ENCODE measurements around the gene GPR18. TPM values are rescaled to one million over a fixed set of nuclear protein-coding genes. Genes with fewer than 3 reads are reported as not detected.
"Not testable (repeated sequence)": the region's sequence is repeated elsewhere in the genome, so short reads cannot be mapped to it uniquely, and the experiment has no call there.

GPR18 gene
- total RNA-seq, 1 experiment from 2014 or later, result not detected

DNA sequence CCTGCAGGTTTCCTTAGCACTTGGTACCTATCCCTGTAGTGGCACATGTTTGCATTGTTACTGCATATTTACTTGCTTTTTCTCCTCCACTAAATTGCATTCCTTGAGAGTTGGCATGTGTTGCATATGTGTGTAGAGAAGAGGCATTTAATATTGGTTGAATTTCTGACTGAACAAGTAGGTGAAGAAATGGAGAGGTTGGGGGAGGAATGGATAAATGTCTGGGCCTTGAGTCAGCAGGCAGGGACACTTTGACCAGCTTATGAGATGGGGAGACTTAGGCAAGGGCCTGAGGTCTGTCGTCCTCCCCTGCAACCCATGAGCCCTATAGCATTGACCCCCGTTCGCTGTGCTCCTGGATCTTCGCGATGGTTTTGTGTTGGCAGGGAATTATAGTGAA, 2.0 kb upstream of the GPR18 start:
- Histone ChIP-seq H3K4me3 (no peak overlapping the region), H3K9me3 (no peaks in the 10 kb centered on the region), H3K36me3 (no peaks in the 10 kb centered on the region; the same call in 1 of the 2 replicates), H3K27me3 (no peaks in the 10 kb centered on the region)
- no peak for DNase-seq

DNA sequence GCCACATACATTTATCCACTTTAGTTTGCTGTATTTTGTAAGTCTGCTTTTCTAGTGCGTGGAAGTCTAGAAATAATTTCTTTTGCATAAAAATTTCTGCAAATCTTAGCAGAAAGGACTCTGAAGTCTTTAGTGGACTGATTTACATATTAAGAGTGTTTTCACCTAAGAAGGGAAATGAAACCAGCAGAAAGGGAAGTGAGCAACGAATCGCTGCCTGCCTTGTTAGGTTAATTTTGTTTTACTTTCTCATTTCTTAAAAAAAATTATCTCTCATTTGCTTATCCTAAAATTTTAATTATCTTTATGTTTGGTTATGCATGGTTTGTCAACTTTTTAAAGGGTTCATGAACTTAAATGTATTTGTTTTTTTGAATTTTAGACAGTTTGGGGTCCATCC, 767 bp upstream of the GPR18 start:
- H3K9me3 ChIP-seq, result no peaks in the 10 kb centered on the region
- no peaks in the 10 kb centered on the region for H3K27me3 ChIP-seq
- DNase-seq, result no peak
- H3K36me3 ChIP-seq, result no peaks in the 10 kb centered on the region; the same call in 1 of the 2 replicates
- H3K4me3 ChIP-seq, result no peak overlapping the region

DNA sequence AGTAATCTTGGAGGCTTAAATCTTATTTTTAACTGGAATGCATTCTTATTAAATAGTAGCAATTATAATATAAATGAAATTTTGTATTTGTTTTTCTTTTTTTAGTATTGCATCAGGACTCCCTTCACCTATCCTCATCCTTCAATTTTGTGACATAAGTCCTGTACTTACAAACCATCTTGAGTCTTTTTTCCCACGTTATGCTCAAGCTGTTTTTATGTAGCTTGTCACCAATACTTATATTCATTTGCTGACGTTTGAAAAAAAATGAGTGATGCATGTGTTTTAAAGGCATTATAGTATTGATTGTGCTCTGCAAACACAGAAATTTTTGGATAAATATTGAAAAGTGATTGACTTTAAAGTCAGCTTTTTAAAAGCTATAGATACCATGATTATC, 888 bp downstream of the GPR18 start:
- no peaks in the 10 kb centered on the region for H3K9me3 ChIP-seq
- no peak overlapping the region for H3K4me3 ChIP-seq
- no peak for DNase-seq
- no peaks in the 10 kb centered on the region; the same call in 1 of the 2 replicates for H3K36me3 ChIP-seq
- no peaks in the 10 kb centered on the region for H3K27me3 ChIP-seq

DNA sequence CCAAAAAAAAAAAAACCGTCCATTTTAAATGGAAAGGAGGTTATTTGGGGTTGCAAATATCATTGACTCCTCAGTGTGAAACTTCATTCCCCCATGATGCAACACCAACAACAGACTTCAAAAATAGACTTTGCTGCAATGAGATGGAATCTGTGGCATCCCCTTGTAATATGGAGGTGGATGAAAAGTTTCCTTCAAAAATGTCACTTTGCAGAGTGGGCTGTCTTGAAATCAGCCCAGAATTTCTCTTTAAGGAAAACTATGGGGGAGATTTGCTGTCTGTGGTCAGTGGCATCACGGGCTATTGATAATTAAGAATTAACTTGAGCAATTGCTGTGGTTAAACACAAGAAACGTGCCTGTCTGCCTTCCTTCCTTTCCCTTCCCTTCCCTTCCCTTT, 1.5 kb downstream of the GPR18 start:
- Histone ChIP-seq H3K27me3 (no peaks in the 10 kb centered on the region), H3K36me3 (no peaks in the 10 kb centered on the region; the same call in 1 of the 2 replicates), H3K9me3 (no peaks in the 10 kb centered on the region), H3K4me3 (no peak overlapping the region)
- DNase-seq, result no peak

DNA sequence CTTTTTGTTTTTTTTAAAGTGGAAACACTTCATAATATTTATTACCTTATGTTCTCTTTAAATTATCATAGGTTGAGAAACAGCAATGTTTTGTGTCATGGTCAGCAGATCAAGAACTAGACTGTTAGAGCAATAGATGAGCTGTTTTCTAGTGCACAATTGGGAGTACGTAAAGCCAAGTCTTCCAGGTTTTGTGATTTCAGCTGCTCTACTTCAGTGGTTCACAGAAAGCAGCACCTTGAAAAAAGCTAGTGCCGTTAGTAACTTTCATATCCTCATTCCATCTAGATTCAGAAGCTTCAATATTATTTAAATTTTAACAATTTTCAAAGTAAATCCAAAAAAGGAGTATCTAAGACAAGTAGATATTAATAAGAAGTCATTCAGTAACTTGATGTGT, 1.9 kb downstream of the GPR18 start:
- Histone ChIP-seq H3K36me3 (no peaks in the 10 kb centered on the region; the same call in none of the 2 replicates), H3K9me3 (no peaks in the 10 kb centered on the region), H3K27me3 (no peaks in the 10 kb centered on the region), H3K4me3 (no peak overlapping the region)
- no peak for DNase-seq

DNA sequence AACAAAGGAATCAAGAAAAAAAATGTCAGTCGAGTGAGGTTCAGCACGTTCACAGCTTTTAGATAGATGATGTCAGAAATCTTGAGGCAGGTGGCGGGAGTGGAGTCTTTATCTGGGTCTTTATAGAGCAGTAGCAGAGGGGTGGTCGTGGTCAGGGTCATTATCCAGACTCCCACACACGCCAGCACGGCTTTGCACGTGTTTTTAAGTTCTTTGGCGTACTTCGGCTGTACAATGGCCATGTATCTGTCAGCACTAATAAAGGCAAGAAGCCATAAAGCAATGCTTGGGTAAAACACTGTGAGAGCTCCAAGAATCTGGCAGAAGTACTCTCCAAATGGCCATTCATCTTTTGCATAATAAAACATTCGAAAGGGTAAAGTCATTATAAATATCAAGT, 2.9 kb downstream of the GPR18 start:
- Histone ChIP-seq H3K9me3 (no peaks in the 10 kb centered on the region), H3K4me3 (no peak overlapping the region), H3K36me3 (no peaks in the 10 kb centered on the region; the same call in none of the 2 replicates), H3K27me3 (no peaks in the 10 kb centered on the region)
- DNase-seq, result no peak

DNA sequence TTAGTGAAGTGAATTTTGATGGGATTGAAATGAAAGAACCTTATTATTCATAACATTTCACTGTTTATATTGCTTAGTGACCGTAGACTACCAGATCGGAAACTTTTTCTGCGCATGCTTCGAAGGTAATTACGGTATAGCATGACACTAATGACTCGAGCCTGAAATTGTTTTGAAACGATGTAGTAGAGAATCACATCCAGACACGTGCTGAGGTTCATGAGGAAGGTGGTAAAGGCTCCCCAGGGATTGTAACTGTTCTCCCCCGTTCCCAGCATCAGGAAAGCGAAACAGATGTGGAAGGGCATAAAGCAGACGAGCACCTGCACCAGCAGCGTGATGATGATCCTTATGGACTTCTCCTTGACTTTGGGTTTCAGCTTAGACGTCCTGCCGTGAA, 3.3 kb downstream of the GPR18 start:
- H3K9me3 ChIP-seq, result no peaks in the 10 kb centered on the region
- DNase-seq, result no peak
- peaks cover 2% of the 10 kb centered on the region for H3K36me3 ChIP-seq
- no peaks in the 10 kb centered on the region for H3K27me3 ChIP-seq
- no peak overlapping the region for H3K4me3 ChIP-seq

DNA sequence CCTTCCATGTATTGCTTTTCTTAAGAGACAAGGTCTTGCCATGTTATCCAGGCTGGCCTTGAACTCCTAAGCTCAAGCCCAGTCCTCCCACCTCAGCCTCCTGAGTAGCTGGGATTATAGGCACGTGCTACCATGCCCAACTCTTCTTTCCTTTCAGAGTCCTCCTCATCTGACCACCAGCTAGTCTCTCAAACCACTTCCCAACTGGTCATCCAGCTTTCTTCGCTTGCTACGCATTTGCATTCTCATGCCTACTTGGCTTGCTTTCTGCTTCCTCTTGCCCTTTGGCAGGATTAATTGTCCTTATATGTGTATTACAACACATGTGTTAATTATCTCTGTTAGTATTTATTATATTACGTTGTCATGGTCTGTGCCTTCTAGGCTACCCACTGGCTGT, 6.3 kb downstream of the GPR18 start:
- Histone ChIP-seq H3K4me3 (no peak overlapping the region), H3K9me3 (no peaks in the 10 kb centered on the region), H3K36me3 (peaks cover 2% of the 10 kb centered on the region), H3K27me3 (no peaks in the 10 kb centered on the region)
- no peak for DNase-seq

DNA sequence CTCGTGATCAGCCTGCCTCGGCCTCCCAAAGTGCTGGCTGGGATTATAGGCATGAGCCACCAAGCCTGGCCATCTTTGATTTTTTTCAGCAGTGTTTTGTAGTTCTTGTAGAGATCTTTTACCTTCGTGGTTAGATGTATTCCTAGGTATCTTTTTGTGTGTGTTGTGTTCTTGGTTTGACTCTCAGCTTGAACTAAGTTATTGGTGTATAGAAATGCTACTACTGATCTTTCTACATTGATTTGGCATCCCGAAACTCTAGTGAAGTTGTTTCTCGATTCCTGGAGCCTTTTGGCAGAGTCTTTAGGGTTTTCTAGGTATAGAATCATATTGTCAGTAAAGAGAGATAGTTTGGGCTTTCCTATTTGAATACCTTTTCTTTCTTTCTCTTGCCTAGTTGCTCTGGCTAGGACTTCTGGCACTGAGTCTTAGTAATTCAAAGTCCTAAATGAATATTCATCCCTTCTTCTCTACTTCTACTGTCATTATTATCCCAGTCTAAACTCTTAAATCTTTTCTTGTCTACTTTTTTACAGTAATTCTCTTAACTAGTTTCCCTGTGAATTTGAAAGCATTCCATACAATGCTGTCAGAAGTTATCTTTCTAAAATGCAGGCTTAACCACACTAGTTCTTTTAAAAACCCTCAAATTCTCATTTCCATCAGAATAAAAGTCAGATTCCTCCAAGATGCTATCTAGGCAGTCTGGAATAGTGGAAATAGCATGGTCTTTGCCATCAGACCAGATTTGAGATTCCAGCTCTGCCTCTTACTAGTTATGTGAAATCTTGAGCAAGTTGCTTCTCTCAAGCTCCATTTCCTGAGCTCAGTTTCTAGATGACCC, 7.0 kb downstream of the GPR18 start:
- Histone ChIP-seq H3K4me3 (no peak overlapping the region), H3K36me3 (peaks cover 2% of the 10 kb centered on the region), H3K9me3 (no peaks in the 10 kb centered on the region), H3K27me3 (no peaks in the 10 kb centered on the region)
- DNase-seq, result no peak

DNA sequence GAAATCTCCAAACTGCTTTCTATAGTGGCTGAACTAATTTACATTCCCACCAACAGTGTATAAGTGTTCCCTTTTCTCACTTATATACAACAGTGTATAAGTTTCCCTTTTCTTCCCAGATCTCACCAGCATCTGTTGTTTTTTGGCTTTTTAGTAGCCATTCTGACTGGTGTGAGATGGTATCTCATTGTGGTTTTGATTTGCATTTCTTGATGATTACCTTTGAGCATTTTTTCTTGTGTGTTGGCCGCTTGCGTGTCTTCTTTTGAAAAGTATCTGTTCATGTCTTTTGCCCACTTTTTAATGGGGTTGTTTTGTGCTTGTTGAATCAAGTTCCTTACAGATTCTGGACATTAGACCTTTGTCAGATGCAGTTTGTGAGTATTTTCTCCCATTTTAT, 8.6 kb downstream of the GPR18 start:
- not testable (repeated sequence) for H3K27me3 ChIP-seq, H3K9me3 ChIP-seq, DNase-seq, H3K36me3 ChIP-seq, H3K4me3 ChIP-seq

DNA sequence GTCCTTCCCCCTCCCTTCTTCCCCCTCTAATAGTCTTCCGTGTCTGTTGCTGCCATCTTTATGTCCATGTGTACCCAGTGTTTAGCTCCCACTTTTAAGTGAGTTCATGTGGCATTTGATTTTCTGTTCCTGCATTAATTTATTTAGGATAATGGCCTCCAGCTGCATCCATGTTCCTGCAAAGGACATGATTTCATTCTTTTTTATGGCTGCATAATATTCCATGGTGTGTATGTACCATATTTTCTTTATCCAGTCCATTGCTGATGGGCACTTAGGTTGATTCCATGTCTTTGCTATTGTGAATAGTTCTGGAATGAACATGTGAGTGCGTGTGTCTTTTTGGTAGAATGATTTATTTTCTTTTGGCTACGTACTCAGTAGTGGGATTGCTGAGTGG, 9.0 kb downstream of the GPR18 start:
- not testable (repeated sequence) for H3K9me3 ChIP-seq, H3K4me3 ChIP-seq, H3K27me3 ChIP-seq, H3K36me3 ChIP-seq, DNase-seq

DNA sequence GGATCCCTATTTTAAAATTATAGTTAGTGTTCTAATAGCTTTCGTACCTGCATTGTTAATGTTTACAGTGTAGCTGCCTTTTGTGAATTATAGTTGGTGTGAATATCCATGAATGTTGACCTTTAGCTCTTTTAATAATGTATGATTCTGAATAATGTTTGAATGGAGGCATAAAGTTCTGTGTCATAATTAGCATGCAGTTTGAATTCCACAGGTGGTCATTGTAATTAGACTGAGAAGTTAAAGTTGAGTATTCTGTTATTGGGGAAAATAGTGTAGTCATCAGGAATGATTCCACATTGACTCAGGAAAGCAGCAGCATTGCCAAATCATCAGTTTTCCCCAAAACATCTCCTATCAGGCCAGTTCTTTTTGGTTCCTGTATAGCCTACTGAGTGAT, 12.1 kb downstream of the GPR18 start:
- peaks cover 9% of the 10 kb centered on the region for H3K36me3 ChIP-seq
- H3K9me3 ChIP-seq, result no peaks in the 10 kb centered on the region
- no peak overlapping the region for H3K4me3 ChIP-seq
- no peak for DNase-seq
- H3K27me3 ChIP-seq, result no peaks in the 10 kb centered on the region

DNA sequence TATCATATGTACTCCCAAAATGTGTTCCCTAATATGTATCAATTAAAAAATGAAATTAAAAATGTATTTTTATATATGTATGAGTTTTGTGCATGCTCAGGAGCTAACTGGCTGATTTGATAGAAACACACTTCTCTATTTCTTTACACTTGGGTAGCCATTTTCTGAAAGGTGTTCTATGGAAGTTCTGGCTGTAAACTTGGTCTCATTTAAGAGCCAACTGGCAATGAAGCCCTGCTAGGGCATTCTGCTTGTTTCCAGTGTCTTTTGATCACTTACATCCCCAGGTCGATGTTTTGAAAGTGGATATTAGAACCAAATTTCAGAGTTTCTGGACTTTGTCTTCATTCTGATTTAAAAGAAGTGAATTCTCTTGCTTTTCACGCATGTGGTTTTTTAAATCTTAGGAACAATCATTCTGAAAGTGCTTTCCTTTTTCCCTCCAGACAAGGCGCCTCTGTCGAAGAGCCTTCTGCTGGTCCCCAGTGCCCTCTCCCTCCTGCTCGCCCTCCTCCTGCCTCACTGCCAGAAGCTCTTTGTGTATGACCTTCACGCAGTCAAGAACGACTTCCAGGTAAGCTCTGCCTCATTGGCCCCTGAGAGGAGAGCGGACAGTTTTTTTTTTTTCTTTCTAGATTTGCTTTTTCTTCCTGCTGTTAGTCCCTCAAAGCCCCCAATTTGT, 20.1 kb downstream of the GPR18 start:
- Histone ChIP-seq H3K9me3 (no peaks in the 10 kb centered on the region), H3K4me3 (no peak overlapping the region), H3K27me3 (no peaks in the 10 kb centered on the region), H3K36me3 (peaks cover 2% of the 10 kb centered on the region)
- DNase-seq, result no peak

DNA sequence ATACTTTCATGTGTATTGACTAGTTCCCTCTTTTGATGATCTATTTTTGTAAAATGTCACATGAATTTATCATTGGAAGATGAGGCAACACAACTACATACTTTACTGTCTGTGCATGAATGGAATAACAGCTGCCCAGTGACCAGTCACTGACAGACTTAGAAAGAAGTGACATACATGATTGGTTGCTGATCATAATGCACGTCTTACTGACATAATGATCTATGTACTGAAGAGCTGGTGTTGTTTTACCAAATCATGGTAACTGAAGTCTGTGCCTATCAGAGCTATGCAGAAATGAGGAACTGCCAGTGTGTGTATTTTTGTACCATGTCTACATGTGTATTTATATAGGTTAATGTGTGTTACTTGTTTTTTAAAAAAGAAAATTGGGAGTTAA, 26.5 kb downstream of the GPR18 start:
- H3K36me3 ChIP-seq, result no peaks in the 10 kb centered on the region
- no peaks in the 10 kb centered on the region for H3K9me3 ChIP-seq
- H3K4me3 ChIP-seq, result no peak overlapping the region
- no peak for DNase-seq
- H3K27me3 ChIP-seq, result no peaks in the 10 kb centered on the region

DNA sequence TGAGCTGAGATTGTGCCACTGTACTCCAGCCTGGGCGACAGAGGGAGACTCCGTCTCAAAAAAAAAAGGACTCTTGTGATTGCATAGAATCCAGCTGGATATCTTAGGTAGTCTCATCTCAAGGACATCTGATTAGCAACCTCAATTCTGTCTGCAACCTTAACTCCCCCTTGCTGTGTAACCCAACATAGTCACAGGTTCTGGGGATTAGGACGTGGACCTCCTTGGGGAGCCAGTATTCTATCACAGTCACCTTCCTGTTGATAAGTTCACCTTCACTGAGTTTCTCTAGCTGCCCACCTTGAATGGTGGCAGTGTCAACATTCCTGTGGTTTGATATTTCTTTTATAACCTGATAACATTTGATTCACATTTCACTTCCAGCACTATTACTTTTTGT, 27.2 kb downstream of the GPR18 start:
- DNase-seq, result no peak
- no peak overlapping the region for H3K4me3 ChIP-seq
- no peaks in the 10 kb centered on the region for H3K36me3 ChIP-seq
- no peaks in the 10 kb centered on the region for H3K9me3 ChIP-seq
- H3K27me3 ChIP-seq, result no peaks in the 10 kb centered on the region

DNA sequence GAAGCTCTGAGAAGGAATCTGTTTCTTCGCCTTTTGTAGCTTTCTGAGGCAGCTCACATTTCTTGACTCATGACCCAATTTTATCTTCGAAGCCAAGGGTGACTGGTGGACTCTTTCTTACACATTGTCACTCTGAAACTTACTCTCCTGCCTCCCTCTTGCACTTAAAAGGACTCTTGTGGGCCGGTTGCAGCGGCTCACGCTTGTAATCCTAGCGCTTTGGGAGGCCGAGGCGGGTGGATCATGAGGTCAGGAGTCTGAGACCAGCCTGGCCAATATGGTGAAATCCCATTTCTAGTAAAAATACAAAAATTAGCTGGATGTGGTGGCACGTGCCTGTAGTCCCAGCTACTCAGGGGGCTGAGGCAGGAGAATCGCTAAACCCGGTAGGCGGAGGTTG, 27.6 kb downstream of the GPR18 start:
- H3K9me3 ChIP-seq, DNase-seq, H3K4me3 ChIP-seq, H3K36me3 ChIP-seq, H3K27me3 ChIP-seq: not testable (repeated sequence)

DNA sequence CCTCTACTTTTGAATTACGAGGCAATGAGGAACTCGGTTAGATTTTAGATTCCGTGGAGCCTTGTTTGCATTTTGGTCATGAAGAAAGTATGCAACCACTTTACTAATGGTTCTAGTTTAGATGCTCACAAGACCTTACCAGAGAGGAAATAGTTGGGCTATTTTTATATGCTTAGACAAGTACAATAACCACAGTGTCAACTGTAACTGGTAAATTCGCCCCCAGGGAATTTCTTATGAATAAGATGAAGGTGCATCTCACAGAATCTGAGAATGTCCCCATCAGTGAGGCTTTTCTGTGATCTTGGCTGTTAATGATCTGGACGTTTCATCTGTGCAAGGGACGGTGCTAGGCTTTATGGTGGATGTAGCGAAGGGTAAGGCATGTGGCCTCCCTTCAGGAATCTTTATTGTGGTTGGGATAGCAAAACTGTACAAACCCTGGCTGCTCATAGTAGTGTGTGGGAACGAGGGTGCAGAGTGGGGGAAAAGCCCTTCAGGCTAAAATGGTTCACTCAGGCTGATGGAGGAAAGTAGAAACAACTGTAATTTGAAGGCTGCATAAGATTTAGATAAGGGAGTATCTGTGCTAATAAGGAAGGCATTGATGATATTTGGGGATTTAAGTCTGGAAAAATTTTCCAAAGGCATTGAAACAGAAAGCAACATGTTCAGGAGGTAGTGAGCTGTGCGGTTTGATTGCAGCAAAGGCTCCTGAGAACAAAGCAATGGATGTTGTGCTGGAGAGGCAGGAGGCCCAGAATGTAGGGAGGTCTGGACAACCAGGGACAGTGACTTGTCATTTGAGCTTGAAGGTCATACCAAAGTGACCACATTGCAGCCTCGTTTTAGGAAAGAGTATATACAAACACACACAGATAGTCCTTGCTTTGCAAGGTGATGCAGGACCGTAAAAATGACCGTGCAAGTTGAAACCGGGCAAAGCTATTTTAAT, 29.2 kb downstream of the GPR18 start:
- Histone ChIP-seq H3K4me3 (no peak overlapping the region), H3K36me3 (no peaks in the 10 kb centered on the region; the same call in 1 of the 2 replicates), H3K27me3 (no peaks in the 10 kb centered on the region), H3K9me3 (no peaks in the 10 kb centered on the region)
- no peak for DNase-seq

All from MG63 (cell line).